Fibroblast of pulmonary artery (primary cell): Measurements from ENCODE around the gene ARMH1.

Experiments used
- DNase-seq: peaks from one replicate; pipeline ENCODE4 v3.0.0-alpha.2; 2010; ENCODE audit warnings: low read depth
- H3K4me3 ChIP-seq: replicated peaks from 2 replicates; pipeline ENCODE4 v1.5.1; 2011; ENCODE audit warnings: low read depth, mild to moderate bottlenecking, control low read depth, low read length, moderate library complexity
- TF ChIP-seq, protein P1 (sequence below): IDR thresholded peaks from 2 replicates; pipeline ENCODE4 v1.5.1; 2011; ENCODE audit warnings: mild to moderate bottlenecking, control low read depth, low read length, inconsistent platforms; ENCODE audit errors: missing control alignments

Gene ARMH1

DNA sequence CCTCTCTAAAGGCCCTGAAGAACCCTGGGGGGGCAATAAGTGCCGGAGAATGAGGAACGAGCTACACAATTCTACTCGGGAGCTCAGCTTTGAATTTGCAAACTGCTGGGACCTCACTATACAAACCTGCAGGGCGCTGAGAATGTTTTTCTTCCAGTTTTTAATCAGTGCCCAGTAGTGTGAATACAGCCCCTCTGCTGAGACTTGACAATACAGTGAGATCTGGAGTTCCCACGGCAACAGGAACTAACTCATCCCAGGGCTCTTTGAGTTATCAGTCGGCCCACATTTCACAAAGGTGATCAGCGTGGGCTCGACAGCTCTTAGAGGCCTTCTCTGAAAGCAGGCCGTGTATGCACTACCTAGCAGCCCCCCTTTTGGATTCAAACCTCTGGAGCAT is 41.9 kb upstream of the ARMH1 start:
- H3K4me3 ChIP-seq, result peak overlapping the region; percentile 63

DNA sequence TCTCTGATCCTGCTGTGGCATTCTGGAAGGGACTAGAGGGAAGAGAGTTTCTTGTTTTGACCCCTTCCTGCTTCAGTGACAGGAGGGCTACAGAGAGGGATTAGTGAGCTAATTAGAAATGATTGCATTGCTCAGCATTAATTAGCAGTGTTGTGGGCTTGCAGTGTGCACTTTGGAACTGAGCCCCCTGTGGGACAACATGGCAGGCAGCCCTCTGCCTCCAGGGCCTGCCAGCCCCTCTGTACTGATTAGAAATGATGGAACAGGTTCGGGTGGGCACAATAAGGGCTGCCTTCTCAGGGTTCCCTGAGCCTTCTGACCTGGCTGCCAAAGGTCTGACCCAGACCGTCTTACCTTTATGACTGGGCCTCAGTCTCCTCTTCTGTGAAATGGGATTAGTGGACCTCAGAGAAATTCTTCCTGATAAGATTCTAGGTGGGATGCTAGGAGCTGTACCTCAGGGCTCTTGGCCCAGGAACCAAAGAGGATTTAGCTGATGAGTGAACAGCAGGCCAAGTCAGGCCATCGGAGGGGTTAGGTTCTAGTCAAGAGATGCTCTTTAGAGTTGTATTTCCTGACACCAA is 39.8 kb upstream of the ARMH1 start:
- no peak for DNase-seq
- TF ChIP-seq, protein P1, sequence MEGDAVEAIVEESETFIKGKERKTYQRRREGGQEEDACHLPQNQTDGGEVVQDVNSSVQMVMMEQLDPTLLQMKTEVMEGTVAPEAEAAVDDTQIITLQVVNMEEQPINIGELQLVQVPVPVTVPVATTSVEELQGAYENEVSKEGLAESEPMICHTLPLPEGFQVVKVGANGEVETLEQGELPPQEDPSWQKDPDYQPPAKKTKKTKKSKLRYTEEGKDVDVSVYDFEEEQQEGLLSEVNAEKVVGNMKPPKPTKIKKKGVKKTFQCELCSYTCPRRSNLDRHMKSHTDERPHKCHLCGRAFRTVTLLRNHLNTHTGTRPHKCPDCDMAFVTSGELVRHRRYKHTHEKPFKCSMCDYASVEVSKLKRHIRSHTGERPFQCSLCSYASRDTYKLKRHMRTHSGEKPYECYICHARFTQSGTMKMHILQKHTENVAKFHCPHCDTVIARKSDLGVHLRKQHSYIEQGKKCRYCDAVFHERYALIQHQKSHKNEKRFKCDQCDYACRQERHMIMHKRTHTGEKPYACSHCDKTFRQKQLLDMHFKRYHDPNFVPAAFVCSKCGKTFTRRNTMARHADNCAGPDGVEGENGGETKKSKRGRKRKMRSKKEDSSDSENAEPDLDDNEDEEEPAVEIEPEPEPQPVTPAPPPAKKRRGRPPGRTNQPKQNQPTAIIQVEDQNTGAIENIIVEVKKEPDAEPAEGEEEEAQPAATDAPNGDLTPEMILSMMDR, result no peak
- H3K4me3 ChIP-seq, result no peak overlapping the region

More for the DNA sequence above, 41.9 kb upstream of the ARMH1 start:
- TF ChIP-seq, protein P1, result no peak
- DNase-seq, result peak; percentile 29

DNA sequence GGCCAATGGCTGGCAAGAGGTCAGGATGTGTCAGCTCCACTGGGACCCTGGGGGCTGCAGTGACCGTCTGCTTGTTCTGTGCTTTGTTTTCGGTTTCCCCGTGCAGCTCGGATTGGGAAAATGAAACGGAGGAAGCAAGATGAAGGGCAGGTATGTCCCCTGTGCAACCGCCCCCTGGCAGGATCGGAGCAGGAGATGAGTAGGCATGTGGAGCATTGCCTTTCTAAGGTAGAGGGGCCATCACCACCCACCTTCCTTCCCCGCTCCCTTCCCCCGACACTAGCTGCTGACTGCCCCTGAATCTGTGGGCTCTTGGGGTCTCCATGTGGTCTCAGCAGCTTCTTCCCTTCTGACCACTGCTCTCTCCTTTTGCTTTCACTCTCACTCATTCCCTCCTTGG is 39.1 kb upstream of the ARMH1 start:
- no peak overlapping the region for H3K4me3 ChIP-seq
- DNase-seq, result no peak
- TF ChIP-seq, protein P1, result no peak

DNA sequence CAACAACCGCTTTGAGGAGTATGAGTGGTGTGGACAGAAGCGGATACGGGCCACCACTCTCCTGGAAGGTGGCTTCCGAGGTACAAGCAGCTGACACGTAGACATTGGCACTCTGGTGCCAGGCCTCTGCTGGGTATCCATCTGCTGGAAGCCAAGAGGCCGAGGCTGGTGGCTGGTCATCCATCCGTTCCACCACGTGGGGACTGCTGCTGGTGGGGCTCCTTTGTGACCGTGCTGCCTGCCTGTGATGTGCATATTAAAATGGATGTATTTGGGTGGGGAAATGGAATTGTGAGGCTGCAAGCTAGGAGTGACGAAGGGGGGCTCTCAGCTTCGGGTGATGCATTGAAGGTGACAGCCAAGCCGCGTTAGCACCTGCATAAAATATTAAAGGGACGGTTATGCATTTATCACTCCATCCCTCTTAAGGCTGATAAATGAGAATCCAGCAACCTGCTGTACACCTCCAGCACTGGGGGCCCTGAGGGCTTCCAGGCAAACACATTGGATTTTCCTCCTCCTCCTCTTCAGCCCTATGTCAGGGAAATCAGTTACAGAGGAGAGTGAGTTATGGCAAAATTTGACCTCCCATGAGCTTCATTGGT is 38.3 kb upstream of the ARMH1 start:
- TF ChIP-seq, protein P1, result no peak
- DNase-seq, result no peak
- H3K4me3 ChIP-seq, result no peak overlapping the region

DNA sequence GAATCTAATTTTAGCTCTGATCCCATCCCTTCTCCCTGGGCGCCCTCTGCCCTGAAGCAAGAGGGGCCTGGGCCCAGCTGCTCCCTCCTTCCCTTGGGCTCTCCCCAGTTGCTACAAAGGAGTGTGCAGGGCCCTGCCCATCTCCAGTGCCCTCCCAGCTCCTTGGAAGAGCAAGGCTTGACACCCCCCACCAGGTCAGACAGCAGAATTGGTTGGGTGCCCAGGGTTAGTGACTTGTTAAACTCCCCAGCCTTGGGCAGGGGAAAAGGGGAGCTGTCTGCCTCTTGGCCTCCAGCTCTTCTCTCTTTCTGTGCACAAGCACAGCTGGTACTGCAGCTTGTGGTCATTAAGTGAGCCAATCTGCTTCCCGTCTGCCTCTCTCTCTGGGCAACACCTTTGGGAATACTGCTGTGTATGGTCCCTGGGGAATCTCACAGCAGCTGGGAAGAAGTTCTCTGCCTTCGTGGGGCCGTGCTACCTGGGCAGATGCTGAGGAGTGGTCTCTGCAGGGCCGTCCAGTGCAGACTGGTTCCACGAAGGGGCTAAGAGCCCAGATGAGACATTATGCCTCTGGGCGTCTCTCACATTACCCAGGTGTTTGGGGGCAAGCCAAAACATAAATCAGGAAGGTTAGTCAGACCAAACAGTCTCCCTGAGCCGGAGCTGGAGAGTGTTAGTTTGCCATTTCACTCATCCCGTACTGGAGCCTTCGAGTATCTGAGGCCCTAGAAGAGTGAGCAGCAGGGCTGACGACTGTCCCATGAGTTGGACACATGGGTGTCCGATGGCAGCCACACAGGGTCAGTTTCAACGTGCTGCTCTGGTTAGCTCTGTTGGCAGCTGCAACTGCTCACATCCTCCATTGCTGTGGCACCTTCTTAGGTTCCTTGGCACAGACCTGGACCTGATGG is 37.6 kb upstream of the ARMH1 start:
- H3K4me3 ChIP-seq, result no peak overlapping the region
- no peak for DNase-seq
- TF ChIP-seq, protein P1, result no peak

DNA sequence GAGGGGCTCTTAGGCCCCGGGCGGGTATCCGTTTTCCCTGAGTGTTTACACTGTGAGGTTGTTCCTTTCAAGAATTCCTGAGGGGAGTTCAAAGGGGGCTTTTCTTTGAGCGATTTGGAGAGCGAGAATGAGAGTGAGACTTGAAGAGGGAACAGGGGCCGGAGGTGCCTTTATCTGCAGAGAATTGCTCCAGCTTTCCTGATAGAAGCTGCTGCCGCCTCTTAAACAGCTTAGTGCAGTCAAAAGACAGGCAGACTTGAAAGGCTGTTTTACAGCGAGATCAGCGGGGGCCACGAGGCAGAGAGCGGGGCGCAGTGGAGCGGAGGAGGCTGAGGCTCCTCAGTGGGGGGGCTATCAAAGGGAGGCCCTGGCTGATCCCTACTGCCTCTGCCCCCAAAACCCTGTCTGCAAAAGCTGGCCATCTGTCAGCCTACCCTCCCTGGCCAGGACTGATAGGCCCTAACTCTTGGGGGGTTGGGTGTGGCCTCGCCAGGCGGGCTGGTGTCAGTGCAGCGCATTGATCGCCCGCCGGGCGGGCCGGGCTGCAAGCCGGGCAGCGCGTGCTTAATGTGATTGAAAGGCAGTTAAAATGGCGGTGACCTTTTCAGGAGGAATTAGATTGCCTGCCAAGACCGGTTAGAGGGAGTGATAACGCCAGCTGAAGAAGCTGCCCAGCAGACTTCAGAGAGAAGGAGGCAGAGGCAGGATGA is 36.7 kb upstream of the ARMH1 start:
- TF ChIP-seq, protein P1, result no peak
- H3K4me3 ChIP-seq, result no peak overlapping the region
- DNase-seq, result no peak
